ENCODE data around the gene CAMTA1.

Gene CAMTA1

GRCh38 chr1:6988796-6989195 lies 203.5 kb downstream of the CAMTA1 start:
- no peak overlapping the region for H2AFZ ChIP-seq (ENCODE audit: low read depth, low read length)
- no peaks in the 10 kb centered on the region for H3K36me3 ChIP-seq (ENCODE audit: insufficient read depth, low read length)
- no peaks in the 10 kb centered on the region for H4K20me1 ChIP-seq (ENCODE audit: insufficient read depth, low read length)
- ATAC-seq (ENCODE audit: insufficient read depth, low read depth) (no peak), DNase-seq (no peak)
- no peak overlapping the region for H3K27ac ChIP-seq (ENCODE audit: low read length)
- no peak overlapping the region for H3K4me2 ChIP-seq (ENCODE audit: insufficient read depth, low read length)
- no peaks in the 10 kb centered on the region for H3K9me3 ChIP-seq (ENCODE audit: insufficient read depth, low read length, severe bottlenecking)
- H3K27me3 ChIP-seq (ENCODE audit: insufficient read depth, low read length, poor library complexity): no peaks in the 10 kb centered on the region
- H3K4me3 ChIP-seq (ENCODE audit: low read depth in 1 of 2, low read length in 2 of 2): no peak overlapping the region
- H3K79me2 ChIP-seq (ENCODE audit: insufficient read depth, low read length): no peaks in the 10 kb centered on the region
- TF ChIP-seq, protein P1, sequence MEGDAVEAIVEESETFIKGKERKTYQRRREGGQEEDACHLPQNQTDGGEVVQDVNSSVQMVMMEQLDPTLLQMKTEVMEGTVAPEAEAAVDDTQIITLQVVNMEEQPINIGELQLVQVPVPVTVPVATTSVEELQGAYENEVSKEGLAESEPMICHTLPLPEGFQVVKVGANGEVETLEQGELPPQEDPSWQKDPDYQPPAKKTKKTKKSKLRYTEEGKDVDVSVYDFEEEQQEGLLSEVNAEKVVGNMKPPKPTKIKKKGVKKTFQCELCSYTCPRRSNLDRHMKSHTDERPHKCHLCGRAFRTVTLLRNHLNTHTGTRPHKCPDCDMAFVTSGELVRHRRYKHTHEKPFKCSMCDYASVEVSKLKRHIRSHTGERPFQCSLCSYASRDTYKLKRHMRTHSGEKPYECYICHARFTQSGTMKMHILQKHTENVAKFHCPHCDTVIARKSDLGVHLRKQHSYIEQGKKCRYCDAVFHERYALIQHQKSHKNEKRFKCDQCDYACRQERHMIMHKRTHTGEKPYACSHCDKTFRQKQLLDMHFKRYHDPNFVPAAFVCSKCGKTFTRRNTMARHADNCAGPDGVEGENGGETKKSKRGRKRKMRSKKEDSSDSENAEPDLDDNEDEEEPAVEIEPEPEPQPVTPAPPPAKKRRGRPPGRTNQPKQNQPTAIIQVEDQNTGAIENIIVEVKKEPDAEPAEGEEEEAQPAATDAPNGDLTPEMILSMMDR (IDR thresholded peaks at IDR 0.05; ENCODE audit: borderline replicate concordance, extremely low read depth, low read length, poor library complexity, severe bottlenecking): no peak
- TF ChIP-seq EZH2 (IDR thresholded peaks at IDR 0.05; ENCODE audit: borderline replicate concordance, low read depth, low read length, severe bottlenecking): no peak
- H3K4me1 ChIP-seq (ENCODE audit: insufficient read depth, low read length): no peaks in the 10 kb centered on the region
- H3K9ac ChIP-seq (ENCODE audit: low read depth, low read length): no peak overlapping the region

DNA sequence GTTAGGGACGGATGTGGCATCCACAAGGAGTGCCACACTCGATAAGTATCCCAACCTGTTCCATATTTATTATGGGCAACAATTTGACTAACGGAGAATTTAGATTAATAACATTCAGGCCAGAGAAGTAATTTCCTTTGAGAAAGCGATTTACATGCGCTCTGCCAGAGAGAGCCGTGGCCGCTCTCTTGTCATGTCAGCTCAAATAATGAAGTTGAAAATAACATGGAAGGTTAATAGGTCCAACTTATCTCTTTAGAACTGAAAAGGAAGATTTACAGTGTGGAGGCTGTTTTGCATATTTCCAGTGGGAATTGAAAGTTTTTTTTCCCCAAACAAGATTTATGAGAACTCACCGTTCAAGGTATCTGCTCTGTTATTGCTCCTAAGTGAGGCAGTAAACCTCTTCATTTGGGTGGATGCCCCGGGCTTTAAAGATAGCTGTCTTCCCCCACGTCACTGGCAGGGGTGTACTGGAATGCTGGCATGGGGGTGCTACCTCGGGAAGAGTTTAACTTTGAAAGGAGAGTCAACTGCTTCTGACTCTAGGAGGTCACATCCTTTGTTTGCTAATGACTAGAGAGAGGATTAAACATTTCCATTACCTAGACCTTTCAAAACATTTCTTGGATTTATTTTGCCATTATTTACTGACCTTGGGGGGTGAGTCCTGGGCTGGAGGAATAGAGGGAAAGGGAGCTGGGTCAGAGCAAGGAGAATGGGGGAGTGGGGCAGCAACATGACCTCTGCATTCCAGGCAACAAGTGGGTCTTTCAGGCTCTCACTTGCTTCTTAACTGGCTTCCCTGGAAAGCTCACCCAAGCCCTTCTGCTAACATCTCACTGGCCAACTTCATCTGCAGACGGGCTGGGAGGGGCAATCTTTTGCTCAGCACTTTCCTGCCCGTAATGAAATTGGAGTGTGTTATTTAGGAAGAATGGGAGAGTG lies 204.2 kb downstream of the CAMTA1 start:
- no peak overlapping the region for H3K4me3 ChIP-seq (ENCODE audit: low read depth in 1 of 2, low read length in 2 of 2)
- no peaks in the 10 kb centered on the region for H4K20me1 ChIP-seq (ENCODE audit: insufficient read depth, low read length)
- no peak overlapping the region for H3K27ac ChIP-seq (ENCODE audit: low read length)
- ATAC-seq (ENCODE audit: insufficient read depth, low read depth): no peak
- H3K27me3 ChIP-seq (ENCODE audit: insufficient read depth, low read length, poor library complexity): no peaks in the 10 kb centered on the region
- no peaks in the 10 kb centered on the region for H3K36me3 ChIP-seq (ENCODE audit: insufficient read depth, low read length)
- no peak overlapping the region for H3K4me2 ChIP-seq (ENCODE audit: insufficient read depth, low read length)
- no peaks in the 10 kb centered on the region for H3K4me1 ChIP-seq (ENCODE audit: insufficient read depth, low read length)
- no peak overlapping the region for H3K9ac ChIP-seq (ENCODE audit: low read depth, low read length)
- no peaks in the 10 kb centered on the region for H3K79me2 ChIP-seq (ENCODE audit: insufficient read depth, low read length)
- H2AFZ ChIP-seq (ENCODE audit: low read depth, low read length): no peak overlapping the region
- no peak for DNase-seq
- H3K9me3 ChIP-seq (ENCODE audit: insufficient read depth, low read length, severe bottlenecking): no peaks in the 10 kb centered on the region
- TF ChIP-seq EZH2 (IDR thresholded peaks at IDR 0.05; ENCODE audit: borderline replicate concordance, low read depth, low read length, severe bottlenecking): no peak
- TF ChIP-seq, protein P1 (IDR thresholded peaks at IDR 0.05; ENCODE audit: borderline replicate concordance, extremely low read depth, low read length, poor library complexity, severe bottlenecking): no peak

GRCh38 chr1:6991266-6991665 lies 206.0 kb downstream of the CAMTA1 start:
- no peak for ATAC-seq (ENCODE audit: insufficient read depth, low read depth)
- Histone ChIP-seq H3K9me3 (ENCODE audit: insufficient read depth, low read length, severe bottlenecking) (no peaks in the 10 kb centered on the region), H3K4me2 (ENCODE audit: insufficient read depth, low read length) (no peak overlapping the region), H3K27ac (ENCODE audit: low read length) (no peak overlapping the region), H3K36me3 (ENCODE audit: insufficient read depth, low read length) (no peaks in the 10 kb centered on the region), H3K9ac (ENCODE audit: low read depth, low read length) (no peak overlapping the region), H3K27me3 (ENCODE audit: insufficient read depth, low read length, poor library complexity) (no peaks in the 10 kb centered on the region), H3K4me3 (ENCODE audit: low read depth in 1 of 2, low read length in 2 of 2) (no peak overlapping the region), H3K4me1 (ENCODE audit: insufficient read depth, low read length) (no peaks in the 10 kb centered on the region), H3K79me2 (ENCODE audit: insufficient read depth, low read length) (no peaks in the 10 kb centered on the region), H2AFZ (ENCODE audit: low read depth, low read length) (no peak overlapping the region), H4K20me1 (ENCODE audit: insufficient read depth, low read length) (no peaks in the 10 kb centered on the region)
- no peak for DNase-seq
- no peak for TF ChIP-seq EZH2 (IDR thresholded peaks at IDR 0.05; ENCODE audit: borderline replicate concordance, low read depth, low read length, severe bottlenecking)
- TF ChIP-seq, protein P1 (IDR thresholded peaks at IDR 0.05; ENCODE audit: borderline replicate concordance, extremely low read depth, low read length, poor library complexity, severe bottlenecking): no peak

Measured in DND-41 (cell line).